K562 treated with DMSO at 1 percent for 12 hours (cell line): ENCODE results near the gene SLC29A3. TPM values are rescaled to one million over a fixed set of nuclear protein-coding genes. Genes with fewer than 3 reads are reported as not detected.

Source experiments
- total RNA-seq: library from RNA; unstranded; fragments of 300-600 nt; gene quantifications from 2 replicates; pipeline ENCODE4 v1.2.3, GENCODE V29; 2022; ENCODE audit not compliant: insufficient read depth

The SLC29A3 gene
- 5.2 and 10.6 TPM in 2 replicates for total RNA-seq

DNA sequence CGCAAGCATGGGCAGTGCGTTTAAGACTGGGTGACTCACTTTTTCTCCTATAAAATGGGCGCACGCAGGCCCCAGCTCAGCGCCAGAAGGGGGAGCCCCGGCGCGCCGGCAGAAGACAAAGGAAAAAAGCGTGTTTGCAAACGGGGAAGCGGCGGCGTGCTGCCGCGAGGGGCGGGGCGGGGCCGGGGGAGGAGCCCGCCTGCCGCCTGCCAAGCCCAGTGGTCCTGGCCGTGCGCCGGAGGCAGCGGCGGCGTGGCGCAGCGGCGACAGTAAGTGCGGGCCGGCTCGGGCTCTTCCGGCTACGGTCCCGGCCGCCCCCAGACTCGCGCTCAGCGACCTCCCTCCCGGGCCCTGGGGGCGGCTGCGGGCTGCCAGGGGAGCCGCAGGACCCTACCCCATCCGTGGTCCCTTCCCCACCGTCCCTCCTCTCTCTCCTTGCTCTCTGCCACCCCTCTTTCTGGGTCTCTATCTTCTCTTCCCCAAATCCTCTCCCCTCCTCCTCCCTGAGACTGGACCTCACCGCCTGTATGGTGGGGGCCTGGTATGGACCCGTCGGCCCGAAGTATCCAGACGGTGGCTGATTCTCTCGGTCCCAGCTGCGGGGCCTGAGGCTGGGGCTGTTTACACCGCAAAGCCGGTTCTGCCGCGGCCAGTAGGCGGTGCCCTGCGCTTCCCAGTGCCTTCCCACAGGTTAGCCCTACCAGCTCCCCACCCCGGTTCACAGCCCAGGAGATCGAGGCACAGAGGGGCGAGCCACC, at the start of gene SLC29A3:
TSS of gene SLC29A3 (plus strand) at position 218 of the 758 bp plus-strand sequence. CDS start at position 269, 51 bp downstream.

DNA sequence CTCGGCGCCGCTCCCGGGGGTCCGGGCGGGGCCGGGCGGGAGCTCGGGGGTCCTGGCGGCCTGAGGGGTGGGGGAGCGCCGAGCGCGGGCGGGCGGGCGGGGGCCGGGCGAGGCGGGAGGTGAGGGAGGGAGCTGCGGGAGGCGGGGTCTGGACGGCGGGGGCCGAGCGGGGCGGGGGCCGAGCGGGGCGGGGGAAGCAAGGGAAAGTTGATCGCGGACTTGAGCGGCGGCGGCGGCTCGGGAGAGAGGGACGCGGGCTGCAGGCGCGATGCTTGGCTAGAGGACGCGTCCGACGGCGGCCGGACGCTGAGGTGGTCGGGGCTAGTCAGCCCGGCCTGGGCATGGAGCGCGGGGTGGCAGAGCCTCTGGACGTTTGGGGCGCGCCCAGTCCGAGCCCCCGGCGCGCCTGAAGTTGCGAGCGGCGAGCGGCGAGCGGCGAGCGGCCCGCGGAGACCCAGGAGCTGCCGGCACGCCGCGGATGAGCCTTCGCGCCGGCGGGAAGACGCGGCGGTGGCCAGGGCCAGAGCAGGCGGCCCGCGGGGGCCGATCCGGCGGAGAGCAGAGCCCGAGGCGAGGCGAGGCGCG, 77.7 kb downstream of the SLC29A3 start, which contains the start of gene CDH23:
TSS of gene CDH23 (plus strand) at position 210 of the 585 bp plus-strand sequence. CDS start 42,912 bp downstream, outside the sequence.

Other genes starting within 250 kb of the SLC29A3 start
- gene UNC5B, start 106.7 kb upstream of the SLC29A3 start, total RNA-seq, result 33.2 and 67.9 TPM in 2 replicates
- gene CDH23, start 77.7 kb downstream of the SLC29A3 start, total RNA-seq, result not detected in 2 replicates